Ishikawa (cell line): ENCODE measurements around the gene MYBPC1.

Experiments used
- NFIC ChIP-seq: IDR thresholded peaks from 2 replicates; pipeline ENCODE4 v1.6.1; 2012
- TF ChIP-seq, protein P1 (sequence below): IDR thresholded peaks from 2 replicates; pipeline ENCODE4 v1.6.1; 2012; ENCODE audit warnings: low read depth, mild to moderate bottlenecking

DNA sequence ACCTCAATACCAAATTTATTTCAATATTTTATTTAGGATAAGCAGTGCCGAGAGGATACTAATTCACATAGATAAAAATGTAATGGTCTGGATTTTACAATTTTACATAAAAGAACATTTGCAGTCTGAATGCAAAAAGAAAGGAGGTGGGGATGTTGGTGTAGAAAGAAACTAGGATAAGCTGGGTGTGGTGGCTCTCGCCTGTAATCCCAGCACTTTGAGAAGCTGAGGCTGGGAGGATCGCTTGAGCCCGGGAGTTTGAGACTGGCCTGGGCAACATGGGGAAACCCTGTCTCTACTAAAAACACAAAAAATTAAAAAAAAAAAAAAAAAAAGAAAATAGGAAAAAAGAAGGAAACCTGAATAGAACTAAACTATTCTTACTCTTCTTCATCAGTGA is 127.6 kb downstream of the MYBPC1 start:
- TF ChIP-seq NFIC: no peak
- TF ChIP-seq, protein P1, sequence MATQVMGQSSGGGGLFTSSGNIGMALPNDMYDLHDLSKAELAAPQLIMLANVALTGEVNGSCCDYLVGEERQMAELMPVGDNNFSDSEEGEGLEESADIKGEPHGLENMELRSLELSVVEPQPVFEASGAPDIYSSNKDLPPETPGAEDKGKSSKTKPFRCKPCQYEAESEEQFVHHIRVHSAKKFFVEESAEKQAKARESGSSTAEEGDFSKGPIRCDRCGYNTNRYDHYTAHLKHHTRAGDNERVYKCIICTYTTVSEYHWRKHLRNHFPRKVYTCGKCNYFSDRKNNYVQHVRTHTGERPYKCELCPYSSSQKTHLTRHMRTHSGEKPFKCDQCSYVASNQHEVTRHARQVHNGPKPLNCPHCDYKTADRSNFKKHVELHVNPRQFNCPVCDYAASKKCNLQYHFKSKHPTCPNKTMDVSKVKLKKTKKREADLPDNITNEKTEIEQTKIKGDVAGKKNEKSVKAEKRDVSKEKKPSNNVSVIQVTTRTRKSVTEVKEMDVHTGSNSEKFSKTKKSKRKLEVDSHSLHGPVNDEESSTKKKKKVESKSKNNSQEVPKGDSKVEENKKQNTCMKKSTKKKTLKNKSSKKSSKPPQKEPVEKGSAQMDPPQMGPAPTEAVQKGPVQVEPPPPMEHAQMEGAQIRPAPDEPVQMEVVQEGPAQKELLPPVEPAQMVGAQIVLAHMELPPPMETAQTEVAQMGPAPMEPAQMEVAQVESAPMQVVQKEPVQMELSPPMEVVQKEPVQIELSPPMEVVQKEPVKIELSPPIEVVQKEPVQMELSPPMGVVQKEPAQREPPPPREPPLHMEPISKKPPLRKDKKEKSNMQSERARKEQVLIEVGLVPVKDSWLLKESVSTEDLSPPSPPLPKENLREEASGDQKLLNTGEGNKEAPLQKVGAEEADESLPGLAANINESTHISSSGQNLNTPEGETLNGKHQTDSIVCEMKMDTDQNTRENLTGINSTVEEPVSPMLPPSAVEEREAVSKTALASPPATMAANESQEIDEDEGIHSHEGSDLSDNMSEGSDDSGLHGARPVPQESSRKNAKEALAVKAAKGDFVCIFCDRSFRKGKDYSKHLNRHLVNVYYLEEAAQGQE: no peak
